Measurements from ENCODE around the gene STK32B. TPM values are rescaled to one million over a fixed set of nuclear protein-coding genes. Genes with fewer than 3 reads are reported as not detected.

STK32B gene
- polyA plus RNA-seq, 1 of the 3 experiments (the other 2 are of a cell fraction), result 0.20 TPM

DNA sequence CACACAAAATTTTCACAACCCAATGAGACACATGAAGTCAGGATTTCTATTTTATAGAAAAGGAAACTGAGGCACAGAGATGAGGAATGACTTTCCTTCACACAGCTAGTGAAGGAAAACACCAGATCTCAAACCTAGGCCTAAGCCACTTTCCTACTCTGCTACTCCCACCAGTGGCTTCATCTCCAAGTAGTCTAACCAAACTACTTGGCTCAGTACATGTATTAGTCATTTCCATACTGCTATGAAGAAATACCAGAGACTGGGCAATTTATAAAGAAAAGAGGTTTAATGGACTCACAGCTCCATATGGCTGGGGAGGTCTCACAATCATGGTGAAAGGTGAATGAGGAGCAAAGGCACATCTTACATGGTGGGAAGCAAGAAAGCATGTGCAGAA, 460.5 kb downstream of the STK32B start:
- Histone ChIP-seq H3K9me2 (no peaks in the 10 kb centered on the region), H2AFZ (ENCODE audit: low read depth) (no peak overlapping the region), H3K9ac (no peak overlapping the region), H3F3A (replicated peaks; ENCODE audit: insufficient read depth) (no peaks in the 10 kb centered on the region), H3K27me3 (ENCODE audit: insufficient read depth) (no peaks in the 10 kb centered on the region), H3K79me2 (ENCODE audit: insufficient read depth) (no peaks in the 10 kb centered on the region), H3K4me2 (no peak overlapping the region), H3K4me1 (ENCODE audit: control insufficient read depth in 1 of 2, insufficient read depth in 2 of 2, low read depth in 1 of 2, low read length in 1 of 2) (no peaks in the 10 kb centered on the region), H3K27ac (ENCODE audit: low read depth in 2 of 2, low read length in 1 of 2) (no peak overlapping the region), H3K9me3 (no peaks in the 10 kb centered on the region), H3K36me3 (replicated peaks in 1 of 2; ENCODE audit: control insufficient read depth in 1 of 2, insufficient read depth in 2 of 2, low read length in 1 of 2) (no peaks in the 10 kb centered on the region), H4K20me1 (ENCODE audit: insufficient read depth) (no peaks in the 10 kb centered on the region), H3K4me3 (ENCODE audit: low read depth in 2 of 2, low read length in 1 of 2) (no peak overlapping the region)
- CTCF ChIA-PET, result no interaction called here
- TF ChIP-seq IRF3 (IDR thresholded peaks at IDR 0.05; ENCODE audit: low read depth, low read length) (no peak), RFX5 (IDR thresholded peaks at IDR 0.05; ENCODE audit: low read length) (no peak), NFIC (IDR thresholded peaks at IDR 0.05; ENCODE audit: borderline replicate concordance) (no peak), TAF1 (IDR thresholded peaks at IDR 0.05; ENCODE audit: borderline replicate concordance, low read depth, low read length) (no peak), FOXM1 (IDR thresholded peaks at IDR 0.05; ENCODE audit: low read depth) (no peak)
- DNase-seq, result no peak
- POLR2A ChIA-PET, result no interaction called here

- Histone ChIP-seq H3K79me2 (ENCODE audit: insufficient read depth) (no peaks in the 10 kb centered on the region), H3K9ac (no peak overlapping the region), H3K9me2 (no peaks in the 10 kb centered on the region), H3K36me3 (replicated peaks in 1 of 2; ENCODE audit: control insufficient read depth in 1 of 2, insufficient read depth in 2 of 2, low read length in 1 of 2) (no peaks in the 10 kb centered on the region), H2AFZ (ENCODE audit: low read depth) (no peak overlapping the region), H3K4me3 (ENCODE audit: low read depth in 2 of 2, low read length in 1 of 2) (no peak overlapping the region), H3K9me3 (no peaks in the 10 kb centered on the region), H3K27ac (ENCODE audit: low read depth in 2 of 2, low read length in 1 of 2) (no peak overlapping the region), H3K4me2 (no peak overlapping the region), H3F3A (replicated peaks; ENCODE audit: insufficient read depth) (no peaks in the 10 kb centered on the region), H3K27me3 (ENCODE audit: insufficient read depth) (no peaks in the 10 kb centered on the region), H3K4me1 (ENCODE audit: control insufficient read depth in 1 of 2, insufficient read depth in 2 of 2, low read depth in 1 of 2, low read length in 1 of 2) (no peaks in the 10 kb centered on the region), H4K20me1 (ENCODE audit: insufficient read depth) (no peaks in the 10 kb centered on the region)
- no peak for TF ChIP-seq NRF1 (IDR thresholded peaks at IDR 0.05; ENCODE audit: low read depth, low read length)
- TF ChIP-seq RXRA (IDR thresholded peaks at IDR 0.05; ENCODE audit: borderline replicate concordance, low read depth), result no peak
- no peak for TF ChIP-seq FOSL2 (IDR thresholded peaks at IDR 0.05; ENCODE audit: borderline replicate concordance, low read depth)
- no peak for TF ChIP-seq TEAD4 (IDR thresholded peaks at IDR 0.05; ENCODE audit: borderline replicate concordance, insufficient read depth)
- no peak for TF ChIP-seq GATA2 (CRISPR knock-in tag; IDR thresholded peaks at IDR 0.05)
- no peak for TF ChIP-seq TCF12 (IDR thresholded peaks at IDR 0.05)
- no peak for TF ChIP-seq ZBTB33 (IDR thresholded peaks at IDR 0.05; ENCODE audit: borderline replicate concordance, low read depth)
- TF ChIP-seq ELF1 (IDR thresholded peaks at IDR 0.05), result no peak
- no peak for TF ChIP-seq GABPA (IDR thresholded peaks at IDR 0.05; ENCODE audit: low read depth)
- no peak for TF ChIP-seq NFIC (IDR thresholded peaks at IDR 0.05; ENCODE audit: borderline replicate concordance)
- no peak for TF ChIP-seq MXI1 (IDR thresholded peaks at IDR 0.05; ENCODE audit: low read depth, low read length)
- TF ChIP-seq RFX5 (IDR thresholded peaks at IDR 0.05; ENCODE audit: low read length), result no peak
- TF ChIP-seq POLR2AphosphoS5 (IDR thresholded peaks at IDR 0.05; ENCODE audit: low read depth, low read length), result no peak
- TF ChIP-seq USF1 (IDR thresholded peaks at IDR 0.05; ENCODE audit: borderline replicate concordance, low read depth), result no peak
- TF ChIP-seq FOXM1 (IDR thresholded peaks at IDR 0.05; ENCODE audit: low read depth), result no peak
- DNase-seq, result no peak
- POLR2A ChIA-PET, result no interaction called here
- CTCF ChIA-PET, result no interaction called here
Measured at GRCh38 chr4:5515646-5516045, 464.4 kb downstream of the STK32B start.

Measured in SK-N-SH (cell line).